MM.1S (cell line): ENCODE results near the gene PPARGC1A.

Experiments used
- DNase-seq: peaks from one replicate; pipeline ENCODE4 v3.0.0-alpha.2; 2015
- H2AFZ ChIP-seq: fragments of 300-600 bp; sonication (generic); 2 replicates; pipeline ENCODE4 v1.6.0; 2016; ENCODE audit warnings: antibody characterized with exemption, low read length
- H3F3A ChIP-seq: fragments of 300-600 bp; sonication (generic); 2 replicates; pipeline ENCODE4 v1.6.1; 2016; ENCODE audit warnings: mild to moderate bottlenecking, antibody characterized with exemption, low read length, moderate library complexity, mixed read lengths; ENCODE audit not compliant: insufficient read depth
- H3K27ac ChIP-seq: fragments of 300-600 bp; sonication (generic); 2 replicates; pipeline ENCODE4 v1.5.1; 2016; ENCODE audit warnings: mild to moderate bottlenecking, low read length
- H3K27me3 ChIP-seq: fragments of 300-600 bp; sonication (generic); replicated peaks from 2 replicates; pipeline ENCODE4 v1.6.0; 2016; ENCODE audit warnings: low read length; ENCODE audit not compliant: insufficient read depth
- H3K36me3 ChIP-seq: fragments of 300-600 bp; sonication (generic); replicated peaks from 2 replicates; pipeline ENCODE4 v1.6.1; 2016; ENCODE audit warnings: mild to moderate bottlenecking, low read length, mixed read lengths; ENCODE audit not compliant: insufficient read depth
- H3K4me1 ChIP-seq: fragments of 300-600 bp; sonication (generic); 2 replicates; pipeline ENCODE4 v1.6.1; 2016; ENCODE audit warnings: low read length, mixed read lengths
- H3K4me2 ChIP-seq: fragments of 300-600 bp; sonication (generic); 2 replicates; pipeline ENCODE4 v1.6.0; 2016; ENCODE audit warnings: low read depth, low read length
- H3K4me3 ChIP-seq: fragments of 300-600 bp; sonication (generic); 2 replicates; pipeline ENCODE4 v1.5.1; 2016; ENCODE audit warnings: low read length, mixed read lengths
- H3K79me2 ChIP-seq: fragments of 300-600 bp; sonication (generic); 2 replicates; pipeline ENCODE4 v1.6.1; 2016; ENCODE audit warnings: mixed run types, low read length, mixed read lengths
- H3K9ac ChIP-seq: fragments of 300-600 bp; sonication (generic); 2 replicates; pipeline ENCODE4 v1.6.1; 2016; ENCODE audit warnings: low read length, mixed read lengths
- H3K9me2 ChIP-seq: fragments of 300-600 bp; sonication (generic); replicated peaks from 2 replicates; pipeline ENCODE4 v1.6.1; 2016; ENCODE audit warnings: mild to moderate bottlenecking, low read length, mixed read lengths; ENCODE audit not compliant: insufficient read depth
- H3K9me3 ChIP-seq: fragments of 300-600 bp; sonication (generic); replicated peaks from 2 replicates; pipeline ENCODE4 v1.6.1; 2016; ENCODE audit warnings: mild to moderate bottlenecking, low read length, mixed read lengths; ENCODE audit not compliant: insufficient read depth
- H4K20me1 ChIP-seq: fragments of 300-600 bp; sonication (generic); 2 replicates; pipeline ENCODE4 v1.6.1; 2016; ENCODE audit warnings: mild to moderate bottlenecking, low read length, moderate library complexity, mixed read lengths; ENCODE audit not compliant: insufficient read depth
- CTCF ChIP-seq: fragments of 300-600 bp; sonication (generic); IDR thresholded peaks from 2 replicates; pipeline ENCODE4 v1.5.1; 2016; ENCODE audit warnings: antibody characterized with exemption, low read length, mixed read lengths
- EZH2 ChIP-seq: fragments of 300-600 bp; sonication (generic); optimal IDR thresholded peaks from 2 replicates; pipeline ENCODE3; 2017; ENCODE audit warnings: low read depth, mild to moderate bottlenecking, antibody characterized with exemption, low read length, mixed read lengths
- EZH2phosphoT487 ChIP-seq: fragments of 300-600 bp; sonication (generic); IDR thresholded peaks from 2 replicates; pipeline ENCODE4 v1.6.1; 2018; ENCODE audit warnings: antibody characterized with exemption, low read length

The PPARGC1A gene

GRCh38 chr4:23747281-23747735 lies 142.5 kb downstream of the PPARGC1A start:
- no peaks in the 10 kb centered on the region for H3K9me3 ChIP-seq
- H3K27ac ChIP-seq, result no peak overlapping the region
- no peaks in the 10 kb centered on the region for H3F3A ChIP-seq
- H3K4me1 ChIP-seq, result no peaks in the 10 kb centered on the region
- no peaks in the 10 kb centered on the region for H4K20me1 ChIP-seq
- DNase-seq, result no peak
- no peak overlapping the region for H3K4me2 ChIP-seq
- no peaks in the 10 kb centered on the region for H3K36me3 ChIP-seq
- no peak overlapping the region for H3K9ac ChIP-seq
- H3K79me2 ChIP-seq, result no peaks in the 10 kb centered on the region
- no peaks in the 10 kb centered on the region for H3K27me3 ChIP-seq
- no peak overlapping the region for H2AFZ ChIP-seq
- no peak overlapping the region for H3K4me3 ChIP-seq
- TF ChIP-seq EZH2phosphoT487 (no peak), EZH2 (no peak)
- H3K9me2 ChIP-seq, result no peaks in the 10 kb centered on the region

GRCh38 chr4:23746672-23747071 lies 143.2 kb downstream of the PPARGC1A start:
- Histone ChIP-seq H2AFZ (no peak overlapping the region), H3K36me3 (no peaks in the 10 kb centered on the region), H4K20me1 (no peaks in the 10 kb centered on the region), H3K9me3 (no peaks in the 10 kb centered on the region), H3F3A (no peaks in the 10 kb centered on the region), H3K27me3 (no peaks in the 10 kb centered on the region), H3K4me3 (no peak overlapping the region), H3K79me2 (no peaks in the 10 kb centered on the region), H3K4me1 (no peaks in the 10 kb centered on the region), H3K9me2 (no peaks in the 10 kb centered on the region), H3K27ac (no peak overlapping the region), H3K4me2 (no peak overlapping the region), H3K9ac (no peak overlapping the region)
- no peak for TF ChIP-seq EZH2phosphoT487
- TF ChIP-seq CTCF, result no peak
- no peak for TF ChIP-seq EZH2
- DNase-seq, result no peak

- TF ChIP-seq CTCF (no peak), EZH2phosphoT487 (no peak), EZH2 (no peak)
Measured at GRCh38 chr4:23746027-23746426, 143.8 kb downstream of the PPARGC1A start.

GRCh38 chr4:23745377-23745776 lies 144.5 kb downstream of the PPARGC1A start:
- H3K9ac ChIP-seq, result no peak overlapping the region
- no peaks in the 10 kb centered on the region for H3K36me3 ChIP-seq
- no peaks in the 10 kb centered on the region for H3K27me3 ChIP-seq
- no peak overlapping the region for H2AFZ ChIP-seq
- H3K9me3 ChIP-seq, result no peaks in the 10 kb centered on the region
- TF ChIP-seq EZH2phosphoT487 (no peak), CTCF (no peak), EZH2 (no peak)
- no peaks in the 10 kb centered on the region for H3K79me2 ChIP-seq
- no peak overlapping the region for H3K4me2 ChIP-seq
- no peaks in the 10 kb centered on the region for H3K4me1 ChIP-seq
- H4K20me1 ChIP-seq, result no peaks in the 10 kb centered on the region
- H3K4me3 ChIP-seq, result no peak overlapping the region
- H3K27ac ChIP-seq, result no peak overlapping the region
- H3K9me2 ChIP-seq, result no peaks in the 10 kb centered on the region
- H3F3A ChIP-seq, result no peaks in the 10 kb centered on the region
- DNase-seq, result no peak

More at GRCh38 chr4:23746027-23746426, 143.8 kb downstream of the PPARGC1A start:
- H3K4me2 ChIP-seq, result no peak overlapping the region
- H3K27ac ChIP-seq, result no peak overlapping the region
- no peaks in the 10 kb centered on the region for H3K36me3 ChIP-seq
- no peaks in the 10 kb centered on the region for H3K79me2 ChIP-seq
- H3K9me3 ChIP-seq, result no peaks in the 10 kb centered on the region
- no peak overlapping the region for H3K9ac ChIP-seq
- no peaks in the 10 kb centered on the region for H3K27me3 ChIP-seq
- no peak for DNase-seq
- H3K4me1 ChIP-seq, result no peaks in the 10 kb centered on the region
- H3K4me3 ChIP-seq, result no peak overlapping the region
- H3F3A ChIP-seq, result no peaks in the 10 kb centered on the region
- H4K20me1 ChIP-seq, result no peaks in the 10 kb centered on the region
- H3K9me2 ChIP-seq, result no peaks in the 10 kb centered on the region
- H2AFZ ChIP-seq, result no peak overlapping the region
